NCI-H748 (cell line): ENCODE results near the gene ASPG.

ENCODE experiments used
- DNase-seq: peaks from one replicate; lab custom pipeline; 2025; ENCODE audit not compliant: unreplicated experiment; lab: John Stamatoyannopoulos, UW

ASPG gene

GRCh38 chr14:104085032-104085888, at the start of gene ASPG:
Gene ASPG (plus strand): TSS chr14:104085700. CDS start chr14:104085771, 71 bp downstream.
- DNase-seq, result no peak

- peak; percentile 21 for DNase-seq
Observed at GRCh38 chr14:104036212-104036611, 49.3 kb upstream of the ASPG start.

- no peak for DNase-seq
Observed at GRCh38 chr14:104037074-104037473, 48.4 kb upstream of the ASPG start.

- DNase-seq, result no peak
Observed at GRCh38 chr14:104037903-104038302, 47.6 kb upstream of the ASPG start.

- no peak for DNase-seq
Observed at GRCh38 chr14:104039214-104039613, 46.3 kb upstream of the ASPG start.

- no peak for DNase-seq
Observed at GRCh38 chr14:104040539-104040938, 45.0 kb upstream of the ASPG start.

GRCh38 chr14:104041430-104042104, 43.9 kb upstream of the ASPG start:
- no peak for DNase-seq

- DNase-seq, result no peak
Observed at GRCh38 chr14:104044016-104044415, 41.5 kb upstream of the ASPG start.

- DNase-seq, result no peak
Observed at GRCh38 chr14:104047761-104048160, 37.7 kb upstream of the ASPG start.

- DNase-seq, result no peak
Observed at GRCh38 chr14:104048758-104049507, 36.6 kb upstream of the ASPG start.

- DNase-seq, result no peak
Observed at GRCh38 chr14:104049576-104050240, 35.8 kb upstream of the ASPG start.

GRCh38 chr14:104051092-104051813, 34.2 kb upstream of the ASPG start:
- DNase-seq, result no peak

- DNase-seq, result no peak
Observed at GRCh38 chr14:104054222-104054905, 31.1 kb upstream of the ASPG start.

GRCh38 chr14:104062281-104062680, 23.2 kb upstream of the ASPG start:
- no peak for DNase-seq

GRCh38 chr14:104064003-104064402, 21.5 kb upstream of the ASPG start:
- DNase-seq, result peak; percentile 31

- DNase-seq, result no peak
Observed at GRCh38 chr14:104066279-104066678, 19.2 kb upstream of the ASPG start.

- DNase-seq, result no peak
Observed at GRCh38 chr14:104066719-104067295, 18.7 kb upstream of the ASPG start.

GRCh38 chr14:104069541-104069940, 16.0 kb upstream of the ASPG start:
- DNase-seq, result no peak

GRCh38 chr14:104072586-104072985, 12.9 kb upstream of the ASPG start:
- DNase-seq, result no peak
